ENCODE measurements around the gene HIVEP3.

The HIVEP3 gene

DNA sequence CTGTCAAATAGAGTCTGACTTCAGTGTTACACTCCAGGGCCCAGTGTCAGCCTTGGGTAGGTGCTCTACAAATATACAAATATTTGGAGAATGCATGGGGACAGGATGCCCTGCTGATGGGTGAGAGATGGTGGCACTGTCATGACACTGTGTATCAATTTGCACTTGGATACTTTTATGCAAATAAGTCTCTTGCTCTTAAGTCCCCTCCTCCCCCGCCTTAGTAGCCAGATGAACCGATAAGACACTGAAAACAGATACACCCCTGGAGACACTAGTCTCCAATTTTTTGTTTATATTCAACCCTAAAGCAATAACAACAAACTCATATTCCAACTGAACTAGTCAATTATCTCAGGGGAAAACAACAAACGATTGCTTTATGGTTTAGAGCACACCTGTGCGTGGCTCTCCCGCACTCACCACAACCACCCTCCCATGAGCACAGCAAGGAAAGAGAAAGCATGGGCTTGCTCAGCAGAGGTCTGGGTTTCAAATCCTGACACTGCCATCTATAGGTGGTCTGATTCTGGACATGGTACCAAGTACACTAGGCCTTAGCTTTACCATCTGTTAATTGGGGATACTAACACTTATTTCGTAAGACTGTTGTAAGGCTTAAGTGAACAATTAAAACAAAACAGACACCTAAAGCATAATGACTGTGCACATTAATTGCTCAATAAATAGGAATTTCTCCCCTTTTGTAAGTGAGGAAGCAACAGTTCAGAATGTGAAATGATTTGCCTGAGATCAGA is 50.3 kb downstream of the HIVEP3 start:
- no peak for DNase-seq

DNA sequence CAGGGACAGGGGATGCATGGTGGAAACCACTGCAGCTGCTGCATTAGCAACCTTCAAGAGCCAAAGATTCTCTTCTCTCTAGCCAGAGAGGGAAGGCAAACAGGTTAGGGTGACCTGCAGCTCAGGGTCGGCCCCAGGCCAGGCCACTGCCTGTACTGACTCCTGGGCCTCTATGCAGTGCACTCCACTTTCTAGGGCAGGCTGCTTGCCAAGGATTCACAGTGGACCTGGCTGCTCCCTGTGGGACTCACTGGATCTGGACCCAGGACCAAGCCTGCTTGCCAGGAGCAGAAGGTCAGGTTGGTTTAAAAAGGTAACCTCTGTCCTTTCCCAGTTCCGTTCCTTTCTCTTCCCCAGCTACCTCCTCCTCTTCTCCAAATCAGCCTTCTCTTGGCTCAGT is 52.4 kb downstream of the HIVEP3 start:
- no peak for DNase-seq

GRCh38 chr1:41864471-41865040 is 54.2 kb downstream of the HIVEP3 start:
- no peak for DNase-seq

GRCh38 chr1:41863718-41864117 is 55.0 kb downstream of the HIVEP3 start:
- DNase-seq: no peak

DNA sequence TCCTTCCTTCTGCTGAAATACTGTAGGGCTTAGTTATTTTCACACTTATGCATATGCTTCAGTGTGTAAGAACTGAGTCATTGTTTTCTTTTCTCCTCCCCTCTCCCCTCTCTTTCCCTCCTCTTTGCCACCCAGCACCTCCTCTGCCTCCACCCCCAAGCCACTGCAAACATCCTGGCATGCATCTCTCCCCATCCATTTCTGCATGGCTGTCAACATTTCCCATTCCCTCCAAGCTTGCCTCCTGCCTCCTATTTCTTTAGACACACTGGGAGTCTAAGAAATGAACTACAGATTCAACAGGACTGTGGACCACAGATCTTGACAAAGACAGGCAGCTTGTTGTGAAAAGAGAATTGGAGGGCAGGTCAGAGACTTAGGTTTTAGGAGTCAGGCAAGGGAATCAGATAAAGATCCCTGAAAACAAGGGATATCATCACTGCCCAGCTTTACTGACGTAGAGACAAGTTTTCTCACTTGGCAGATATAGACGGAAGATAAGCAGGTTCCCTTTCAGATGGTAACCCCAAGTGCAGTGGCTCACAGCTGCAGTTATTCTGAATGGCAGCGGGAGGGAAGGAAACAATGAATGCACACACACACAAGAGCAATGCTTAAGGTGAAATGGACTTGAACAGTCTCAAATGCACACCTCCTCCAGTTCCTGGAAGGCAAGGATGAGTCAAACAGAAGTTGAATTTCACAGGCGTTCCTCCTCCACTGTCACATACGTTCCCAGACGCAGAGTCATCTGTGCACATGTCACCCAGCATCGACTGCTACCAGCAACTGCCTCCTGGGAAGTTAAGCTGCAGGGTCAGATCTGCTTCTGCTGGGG is 56.1 kb downstream of the HIVEP3 start:
- peak; percentile 88 for DNase-seq

DNA sequence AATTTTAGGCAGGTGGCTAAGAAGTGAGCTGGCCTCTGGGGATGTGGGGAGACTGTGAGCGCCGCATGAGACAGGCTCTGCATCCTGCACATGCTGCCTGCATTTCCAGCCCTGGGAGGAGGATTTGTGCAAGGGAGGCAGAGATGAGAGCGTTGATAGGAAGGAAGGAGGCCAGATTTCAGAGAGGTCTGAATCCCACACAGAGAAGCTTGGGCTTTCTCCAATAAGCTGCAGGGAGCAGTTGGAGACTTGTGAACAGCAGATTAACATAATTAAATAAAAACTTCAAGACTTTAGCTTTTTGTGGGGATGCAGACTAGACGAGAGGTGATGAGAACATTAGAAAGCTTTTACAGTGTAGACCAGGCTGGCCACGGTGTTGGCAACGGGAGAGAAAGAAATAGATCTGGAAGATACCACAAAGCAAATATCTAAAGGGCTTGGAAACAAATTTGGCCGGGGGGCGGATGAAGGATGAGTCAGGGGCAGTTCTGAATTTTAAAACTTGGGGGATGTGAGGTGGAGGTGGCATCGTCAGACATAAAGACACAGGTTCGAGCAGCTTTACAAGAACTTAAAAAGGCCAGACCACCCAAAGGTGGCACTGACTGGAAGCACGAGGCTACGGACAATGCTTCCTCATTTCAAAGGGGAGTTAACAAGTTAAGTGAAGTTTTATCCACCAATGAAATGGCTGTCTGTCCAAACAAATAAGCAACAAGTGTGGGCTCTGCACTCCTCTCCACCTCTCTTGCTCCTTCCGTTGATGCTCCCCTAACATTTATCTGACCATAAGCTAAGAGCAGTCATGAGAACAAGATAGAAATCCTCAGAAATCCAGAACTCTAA is 57.0 kb downstream of the HIVEP3 start:
- peak; percentile 40 for DNase-seq

DNA sequence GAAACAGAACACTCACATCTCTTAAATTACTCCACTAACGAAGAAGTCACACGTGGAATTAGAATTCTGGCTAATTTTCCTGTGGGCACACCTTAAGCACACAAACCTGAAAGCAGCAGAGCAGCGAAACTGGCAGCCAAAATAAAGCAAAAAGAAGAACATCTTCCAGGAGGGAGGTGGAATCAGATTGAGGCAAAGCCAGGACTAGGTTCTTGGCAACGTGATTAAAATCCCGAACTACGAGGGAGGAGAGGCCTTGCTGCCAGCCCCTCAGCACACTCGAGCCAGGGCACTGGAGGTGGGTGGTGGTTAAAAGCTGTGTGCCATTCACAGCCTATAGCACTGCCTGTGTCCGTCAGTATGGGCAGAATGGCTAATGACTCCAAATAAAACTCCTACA is 58.0 kb downstream of the HIVEP3 start:
- no peak for DNase-seq

DNA sequence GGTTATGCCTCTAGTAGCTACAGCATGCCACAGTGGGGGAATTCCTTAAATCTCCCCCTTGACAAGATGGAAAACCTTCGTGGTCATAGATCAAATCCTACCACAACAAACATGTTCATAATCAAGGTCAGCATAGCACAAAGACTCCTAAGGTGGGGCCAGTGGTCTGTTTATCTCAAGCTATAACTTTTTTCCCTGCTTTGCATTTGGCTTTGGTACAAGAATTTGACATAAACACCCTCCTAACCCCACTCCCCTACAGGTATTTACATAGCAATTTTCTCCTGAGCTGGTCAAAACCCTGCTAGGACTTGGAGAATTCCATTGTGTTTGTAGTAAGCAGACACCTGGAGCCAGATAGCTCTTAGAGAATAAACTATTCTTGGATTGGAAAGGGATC is 58.5 kb downstream of the HIVEP3 start:
- no peak for DNase-seq

- DNase-seq: no peak
Measured at GRCh38 chr1:41859686-41860085, 59.0 kb downstream of the HIVEP3 start.

DNA sequence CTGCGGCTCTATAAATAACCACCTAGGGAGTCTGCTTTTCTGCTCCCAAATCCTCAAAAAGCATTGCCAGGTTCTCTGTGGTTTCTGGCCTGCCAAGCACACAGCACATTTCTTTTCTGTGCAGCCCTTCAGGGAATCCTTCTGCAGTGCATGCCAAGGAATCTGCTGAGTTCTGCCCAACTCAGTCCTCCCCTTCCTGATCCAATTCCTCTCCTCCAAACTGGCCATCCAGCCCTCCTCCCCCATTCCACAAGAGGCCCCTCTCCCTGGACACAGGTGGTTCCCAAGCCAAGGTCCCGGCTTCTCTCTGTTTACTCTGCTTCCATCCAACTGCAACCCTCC is 61.8 kb downstream of the HIVEP3 start:
- DNase-seq: no peak

GRCh38 chr1:41856151-41856943 is 62.4 kb downstream of the HIVEP3 start:
- no peak for DNase-seq

- no peak for DNase-seq
Measured at GRCh38 chr1:41855713-41856112, 63.0 kb downstream of the HIVEP3 start.

GRCh38 chr1:41853907-41854306 is 64.8 kb downstream of the HIVEP3 start:
- no peak for DNase-seq

GRCh38 chr1:41852091-41852490 is 66.6 kb downstream of the HIVEP3 start:
- no peak for DNase-seq

GRCh38 chr1:41851589-41851988 is 67.1 kb downstream of the HIVEP3 start:
- DNase-seq: peak; percentile 87

- no peak for DNase-seq
Measured at GRCh38 chr1:41850029-41850428, 68.7 kb downstream of the HIVEP3 start.

DNA sequence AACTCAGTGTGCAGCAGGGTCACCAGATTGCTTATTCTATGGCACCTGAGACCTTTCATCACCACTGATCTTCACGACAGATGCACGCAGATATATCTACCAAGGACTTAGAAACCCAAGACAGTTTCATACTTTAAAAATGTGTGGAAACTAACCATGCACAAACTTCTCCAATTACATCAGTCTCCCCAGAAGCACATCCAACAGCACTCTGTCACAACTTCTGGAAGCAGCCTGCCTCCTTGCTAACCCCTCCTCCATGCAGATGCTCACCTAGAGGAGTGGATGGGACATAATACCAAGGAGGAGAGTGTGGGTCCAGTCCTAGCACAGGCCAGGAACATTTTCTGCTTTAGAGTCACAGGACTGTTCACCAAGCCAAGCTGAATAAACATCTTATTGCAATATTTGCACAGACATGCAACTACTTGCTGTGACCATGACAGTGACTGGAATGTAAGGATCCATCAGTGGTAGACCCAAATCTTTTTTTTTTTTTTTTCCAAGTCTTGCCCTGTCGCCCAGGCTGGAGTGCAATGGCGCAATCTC is 69.4 kb downstream of the HIVEP3 start:
- no peak for DNase-seq

DNA sequence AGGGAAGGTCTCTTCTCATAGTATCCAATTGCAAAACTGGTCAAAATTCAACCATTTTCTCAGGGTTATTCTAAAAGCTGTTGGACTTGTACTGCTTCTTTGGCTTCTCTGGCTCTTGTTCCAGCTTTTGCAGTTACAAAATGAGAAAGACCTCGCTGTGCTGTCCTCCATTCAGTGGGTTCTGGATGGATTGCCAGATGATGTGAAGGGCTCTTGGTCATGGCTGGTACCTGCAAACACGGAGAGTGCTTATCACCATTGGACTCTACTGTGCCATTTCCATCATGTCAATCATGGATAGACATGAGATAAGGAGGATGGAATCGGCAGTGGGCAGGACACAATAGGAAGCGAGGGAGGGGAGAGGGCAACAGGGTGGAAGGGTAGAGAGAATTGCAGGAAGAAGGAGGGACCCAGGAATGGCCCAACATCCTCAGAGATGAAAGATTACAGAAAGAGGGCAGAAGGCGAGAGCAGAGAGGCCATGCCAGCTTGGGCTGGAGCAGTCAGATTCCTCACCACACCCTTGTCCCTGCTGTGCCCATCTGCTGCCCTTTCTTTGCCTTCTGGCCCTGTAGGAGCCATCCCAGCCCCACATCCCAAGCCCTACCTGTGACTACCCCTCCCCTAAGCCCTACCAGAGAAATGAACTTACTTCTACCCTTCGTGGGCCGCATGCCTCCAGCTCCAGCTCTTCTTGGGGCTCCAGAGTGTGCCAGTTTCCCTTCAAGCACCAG is 70.3 kb downstream of the HIVEP3 start:
- no peak for DNase-seq

GRCh38 chr1:41847733-41848132 is 71.0 kb downstream of the HIVEP3 start:
- DNase-seq: no peak

- peak; percentile 39 for DNase-seq
Measured at GRCh38 chr1:41846625-41847405, 71.9 kb downstream of the HIVEP3 start.
